Right renal cortex interstitium (tissue), 3 donors: ENCODE data around the gene KLF11. TPM values are rescaled to one million over a fixed set of nuclear protein-coding genes. Genes with fewer than 3 reads are reported as not detected.

Experiments used
- polyA plus RNA-seq, 3 donors: library from polyadenylated mRNA; unstranded; fragments of 120-200 nt; gene quantifications; one replicate each; pipeline ENCODE4 v1.2.1, GENCODE V29; 2013; ENCODE audit not compliant: insufficient read length in 3 of 3

The KLF11 gene
- polyA plus RNA-seq, 3 donors, result 23.5 to 24.0 (median 24.0) TPM

Other genes with a start within 250 kb of the KLF11 start
- gene TAF1B, start 200.1 kb upstream of the KLF11 start, polyA plus RNA-seq, result 10 to 100 TPM; 29.4 to 31.2 (median 30.7) TPM
- gene GRHL1, start 91.9 kb upstream of the KLF11 start, polyA plus RNA-seq, result 1 to 10 TPM; 3.7 to 5.4 (median 4.7) TPM
- 100 to 1,000 TPM in 1 of 3 donors, 10 to 100 TPM in 2; 89.9 to 100 (median 96.9) TPM for gene CYS1, start 36.9 kb downstream of the KLF11 start, polyA plus RNA-seq
- 10 to 100 TPM; 49.4 to 56.7 (median 55.4) TPM for gene RRM2, start 79.2 kb downstream of the KLF11 start, polyA plus RNA-seq